SK-N-MC (cell line): ENCODE results near the gene ARPC2.

Experiments
- DNase-seq: peaks from one replicate; pipeline ENCODE4 v3.0.0-alpha.2; 2011; ENCODE audit warnings: low read depth, low spot score
- H3K27ac ChIP-seq: fragments of 200-600 bp; sonication (generic); 2 replicates; pipeline ENCODE4 v1.5.1; 2016; ENCODE audit warnings: mixed run types
- H3K36me3 ChIP-seq: fragments of 200-600 bp; sonication (generic); 2 replicates; pipeline ENCODE4 v1.6.1; 2017; ENCODE audit warnings: antibody characterized with exemption, low read length, mixed read lengths; ENCODE audit not compliant: insufficient read depth
- H3K4me3 ChIP-seq: fragments of 200-600 bp; sonication (generic); 2 replicates; pipeline ENCODE4 v1.5.1; 2016
- H3K9ac ChIP-seq: fragments of 200-600 bp; sonication (generic); 2 replicates; pipeline ENCODE4 v1.8.0; 2017; ENCODE audit warnings: mixed run types, mixed read lengths; ENCODE audit not compliant: insufficient read length
- H3K9me3 ChIP-seq: fragments of 200-600 bp; sonication (generic); 2 replicates; pipeline ENCODE4 v1.6.1; 2017; ENCODE audit warnings: low read depth, mild to moderate bottlenecking, antibody characterized with exemption, low read length, moderate library complexity, mixed read lengths
- EZH2 ChIP-seq: fragments of 200-600 bp; sonication (generic); IDR thresholded peaks from one replicate; pipeline ENCODE4 v1.6.1; 2017; ENCODE audit warnings: antibody characterized with exemption
- FOXP2 ChIP-seq: optimal IDR thresholded peaks from 2 replicates; pipeline ENCODE3; 2011; ENCODE audit warnings: mild to moderate bottlenecking, moderate library complexity; ENCODE audit not compliant: insufficient read depth; ENCODE audit errors: extremely low read length, control extremely low read depth
- POLR2AphosphoS5 ChIP-seq: IDR thresholded peaks from 2 replicates; pipeline ENCODE4 v1.6.1; 2012; ENCODE audit warnings: mild to moderate bottlenecking, low read depth, low read length, borderline replicate concordance

The ARPC2 gene

DNA sequence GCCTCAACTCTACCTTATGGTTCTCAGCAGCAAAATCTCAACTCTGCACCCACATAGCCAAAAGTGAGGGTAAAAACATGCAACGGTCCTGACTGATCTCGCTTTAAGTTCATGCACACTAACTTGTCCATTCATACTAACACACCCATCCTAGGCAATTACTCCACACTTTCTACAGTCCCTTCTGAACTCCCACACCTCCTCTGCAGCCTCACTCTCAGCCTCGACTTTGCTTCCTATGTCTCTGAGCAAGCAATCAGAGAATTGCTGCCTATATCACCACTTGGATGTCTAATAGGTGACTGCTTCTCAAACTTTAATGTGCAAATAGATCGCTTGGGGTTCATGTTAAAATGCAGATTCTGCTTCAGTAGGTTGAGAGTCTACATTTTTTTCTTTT lies 83.2 kb downstream of the ARPC2 start:
- TF ChIP-seq POLR2AphosphoS5 (no peak), EZH2 (no peak), FOXP2 (no peak)
- no peak overlapping the region for H3K9ac ChIP-seq
- no peak overlapping the region for H3K27ac ChIP-seq

DNA sequence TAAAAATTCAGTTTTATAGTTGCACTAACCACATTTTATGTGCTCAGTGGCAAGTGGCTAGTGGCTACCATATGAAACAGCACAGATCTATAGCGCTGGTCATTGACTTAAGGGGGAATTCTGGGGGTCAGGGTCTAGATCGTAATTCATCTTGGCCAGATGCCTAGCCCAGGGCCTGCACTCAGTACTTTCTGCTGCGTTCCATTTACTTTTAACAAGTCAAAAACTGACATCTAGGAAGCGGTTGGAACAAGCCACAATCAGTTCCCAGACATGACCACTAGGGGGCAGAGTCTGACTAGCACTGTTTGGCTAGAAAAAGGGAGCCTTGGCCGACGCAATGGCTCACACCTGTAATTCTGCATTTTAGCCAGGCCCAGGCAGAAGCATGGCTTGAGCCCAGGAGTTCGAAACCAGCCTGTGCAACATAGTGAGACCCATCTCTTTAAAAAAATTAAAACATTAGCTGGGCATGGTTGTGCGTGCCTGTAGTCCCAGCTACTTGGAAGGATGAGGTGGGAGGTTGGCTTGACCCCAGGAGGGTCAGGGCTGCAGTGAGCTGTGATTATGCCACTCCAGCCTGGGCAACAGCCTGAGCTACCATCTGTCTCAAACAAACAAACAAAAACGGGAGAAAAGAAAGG lies 84.3 kb downstream of the ARPC2 start:
- no peak overlapping the region for H3K27ac ChIP-seq

More for the DNA sequence above, 83.2 kb downstream of the ARPC2 start:
- H3K4me3 ChIP-seq, result no peak overlapping the region
- no peak for DNase-seq
- H3K9me3 ChIP-seq, result no peaks in the 10 kb centered on the region
- no peaks in the 10 kb centered on the region for H3K36me3 ChIP-seq

More for the DNA sequence above, 84.3 kb downstream of the ARPC2 start:
- Histone ChIP-seq H3K9me3 (no peaks in the 10 kb centered on the region), H3K4me3 (no peak overlapping the region), H3K36me3 (no peaks in the 10 kb centered on the region), H3K9ac (peak overlapping the region; percentile 32)
- no peak for DNase-seq
- no peak for TF ChIP-seq FOXP2
- no peak for TF ChIP-seq POLR2AphosphoS5
- TF ChIP-seq EZH2, result no peak
